ENCODE data around the gene DUSP14. TPM values are rescaled to one million over a fixed set of nuclear protein-coding genes. Genes with fewer than 3 reads are reported as not detected.

DUSP14 gene
- total RNA-seq, 2 experiments from 2014 or later = 7.2 to 7.7 TPM

GRCh38 chr17:37538981-37539659 is 49.4 kb downstream of the DUSP14 start:
- Mint-ChIP-seq H3K27me3 (no peaks in the 10 kb centered on the region), H3K9me3 (no peaks in the 10 kb centered on the region), H3K4me1 (peaks cover 13% of the 10 kb centered on the region), H3K27ac (no peak overlapping the region), H3K36me3 (peaks cover 35% of the 10 kb centered on the region), H3K4me3 (no peak overlapping the region)
- ATAC-seq (ENCODE audit: low read depth) = no peak
- POLR2A ChIA-PET = no interaction called here
- DNase-seq = no peak

- H3K36me3 Mint-ChIP-seq = peaks cover 31% of the 10 kb centered on the region
- H3K9me3 Mint-ChIP-seq = no peaks in the 10 kb centered on the region
- POLR2A ChIA-PET = no interaction called here
- no peak overlapping the region for H3K4me3 Mint-ChIP-seq
- peaks cover 13% of the 10 kb centered on the region for H3K4me1 Mint-ChIP-seq
- DNase-seq (no peak), ATAC-seq (ENCODE audit: low read depth) (peak; percentile 45)
- H3K27ac Mint-ChIP-seq = peak overlapping the region; percentile 73
- H3K27me3 Mint-ChIP-seq = no peaks in the 10 kb centered on the region
Observed at GRCh38 chr17:37541880-37542660, 52.4 kb downstream of the DUSP14 start.

GRCh38 chr17:37543637-37544052 is 54.0 kb downstream of the DUSP14 start:
- H3K27ac Mint-ChIP-seq = no peak overlapping the region
- peaks cover 13% of the 10 kb centered on the region for H3K4me1 Mint-ChIP-seq
- H3K9me3 Mint-ChIP-seq = no peaks in the 10 kb centered on the region
- H3K27me3 Mint-ChIP-seq = no peaks in the 10 kb centered on the region
- H3K36me3 Mint-ChIP-seq = peaks cover 20% of the 10 kb centered on the region
- H3K4me3 Mint-ChIP-seq = no peak overlapping the region
- DNase-seq = no peak
- ATAC-seq (ENCODE audit: low read depth) = no peak
- POLR2A ChIA-PET = interaction anchor here (0.7 kb wide), 1 partner anchor 25 kb away, joined by 4 read pairs; no protein-coding TSS in a partner anchor

- no peak for ATAC-seq (ENCODE audit: low read depth)
- DNase-seq = no peak
- no peak overlapping the region for H3K27ac Mint-ChIP-seq
- H3K4me3 Mint-ChIP-seq = no peak overlapping the region
- no peaks in the 10 kb centered on the region for H3K27me3 Mint-ChIP-seq
- H3K36me3 Mint-ChIP-seq = peaks cover 24% of the 10 kb centered on the region
- H3K4me1 Mint-ChIP-seq = peaks cover 15% of the 10 kb centered on the region
- no peaks in the 10 kb centered on the region for H3K9me3 Mint-ChIP-seq
- POLR2A ChIA-PET = no interaction called here
Observed at GRCh38 chr17:37545486-37545885, 55.8 kb downstream of the DUSP14 start.

- H3K4me1 Mint-ChIP-seq = peaks cover 15% of the 10 kb centered on the region
- ATAC-seq (ENCODE audit: low read depth) = no peak
- no peaks in the 10 kb centered on the region for H3K27me3 Mint-ChIP-seq
- DNase-seq = no peak
- no peak overlapping the region for H3K27ac Mint-ChIP-seq
- H3K36me3 Mint-ChIP-seq = peaks cover 20% of the 10 kb centered on the region
- POLR2A ChIA-PET = no interaction called here
- H3K9me3 Mint-ChIP-seq = no peaks in the 10 kb centered on the region
- H3K4me3 Mint-ChIP-seq = no peak overlapping the region
Observed at GRCh38 chr17:37546302-37546701, 56.6 kb downstream of the DUSP14 start.

GRCh38 chr17:37547986-37548385 is 58.3 kb downstream of the DUSP14 start:
- Mint-ChIP-seq H3K9me3 (no peaks in the 10 kb centered on the region), H3K4me1 (peaks cover 21% of the 10 kb centered on the region), H3K27me3 (no peaks in the 10 kb centered on the region), H3K4me3 (no peak overlapping the region), H3K27ac (no peak overlapping the region), H3K36me3 (peaks cover 19% of the 10 kb centered on the region)
- POLR2A ChIA-PET = no interaction called here
- ATAC-seq (ENCODE audit: low read depth) (no peak), DNase-seq (no peak)

GRCh38 chr17:37551788-37552187 is 62.1 kb downstream of the DUSP14 start:
- H3K27ac Mint-ChIP-seq = no peak overlapping the region
- POLR2A ChIA-PET = no interaction called here
- H3K4me1 Mint-ChIP-seq = peaks cover 20% of the 10 kb centered on the region
- H3K36me3 Mint-ChIP-seq = peaks cover 31% of the 10 kb centered on the region
- no peaks in the 10 kb centered on the region for H3K27me3 Mint-ChIP-seq
- no peak for DNase-seq
- ATAC-seq (ENCODE audit: low read depth) = no peak
- H3K4me3 Mint-ChIP-seq = no peak overlapping the region
- H3K9me3 Mint-ChIP-seq = no peaks in the 10 kb centered on the region

GRCh38 chr17:37553401-37553966 is 63.8 kb downstream of the DUSP14 start:
- Mint-ChIP-seq H3K36me3 (peaks cover 36% of the 10 kb centered on the region), H3K4me3 (no peak overlapping the region), H3K27me3 (no peaks in the 10 kb centered on the region), H3K27ac (peak overlapping the region; percentile 54), H3K4me1 (peaks cover 20% of the 10 kb centered on the region), H3K9me3 (no peaks in the 10 kb centered on the region)
- no peak for DNase-seq
- no peak for ATAC-seq (ENCODE audit: low read depth)
- POLR2A ChIA-PET = no interaction called here

- no peak overlapping the region for H3K4me3 Mint-ChIP-seq
- POLR2A ChIA-PET = no interaction called here
- H3K36me3 Mint-ChIP-seq = peaks cover 29% of the 10 kb centered on the region
- no peaks in the 10 kb centered on the region for H3K27me3 Mint-ChIP-seq
- no peak overlapping the region for H3K27ac Mint-ChIP-seq
- no peak for DNase-seq
- no peaks in the 10 kb centered on the region for H3K9me3 Mint-ChIP-seq
- H3K4me1 Mint-ChIP-seq = peaks cover 19% of the 10 kb centered on the region
- ATAC-seq (ENCODE audit: low read depth) = no peak
Observed at GRCh38 chr17:37555386-37555785, 65.7 kb downstream of the DUSP14 start.

- Mint-ChIP-seq H3K9me3 (no peaks in the 10 kb centered on the region), H3K4me3 (no peak overlapping the region), H3K27ac (no peak overlapping the region), H3K36me3 (peaks cover 37% of the 10 kb centered on the region), H3K4me1 (peaks cover 10% of the 10 kb centered on the region), H3K27me3 (no peaks in the 10 kb centered on the region)
- ATAC-seq (ENCODE audit: low read depth) (no peak), DNase-seq (no peak)
- POLR2A ChIA-PET = no interaction called here
Observed at GRCh38 chr17:37557482-37557881, 67.8 kb downstream of the DUSP14 start.

GRCh38 chr17:37558299-37558698 is 68.6 kb downstream of the DUSP14 start:
- H3K9me3 Mint-ChIP-seq = no peaks in the 10 kb centered on the region
- POLR2A ChIA-PET = no interaction called here
- H3K27me3 Mint-ChIP-seq = no peaks in the 10 kb centered on the region
- H3K36me3 Mint-ChIP-seq = peaks cover 32% of the 10 kb centered on the region
- DNase-seq (no peak), ATAC-seq (ENCODE audit: low read depth) (no peak)
- no peak overlapping the region for H3K27ac Mint-ChIP-seq
- H3K4me3 Mint-ChIP-seq = no peak overlapping the region
- H3K4me1 Mint-ChIP-seq = peaks cover 2% of the 10 kb centered on the region

GRCh38 chr17:37562016-37562745 is 72.5 kb downstream of the DUSP14 start:
- no peaks in the 10 kb centered on the region for H3K27me3 Mint-ChIP-seq
- peaks cover 2% of the 10 kb centered on the region for H3K4me1 Mint-ChIP-seq
- H3K9me3 Mint-ChIP-seq = no peaks in the 10 kb centered on the region
- no peak overlapping the region for H3K4me3 Mint-ChIP-seq
- H3K27ac Mint-ChIP-seq = no peak overlapping the region
- DNase-seq = no peak
- H3K36me3 Mint-ChIP-seq = peaks cover 42% of the 10 kb centered on the region
- POLR2A ChIA-PET = interaction anchor here (1.3 kb wide), 1 partner anchor 42 kb away, joined by 4 read pairs; no protein-coding TSS in a partner anchor
- ATAC-seq (ENCODE audit: low read depth) = no peak
